Measurements from ENCODE around the gene STX10.

Gene STX10

DNA sequence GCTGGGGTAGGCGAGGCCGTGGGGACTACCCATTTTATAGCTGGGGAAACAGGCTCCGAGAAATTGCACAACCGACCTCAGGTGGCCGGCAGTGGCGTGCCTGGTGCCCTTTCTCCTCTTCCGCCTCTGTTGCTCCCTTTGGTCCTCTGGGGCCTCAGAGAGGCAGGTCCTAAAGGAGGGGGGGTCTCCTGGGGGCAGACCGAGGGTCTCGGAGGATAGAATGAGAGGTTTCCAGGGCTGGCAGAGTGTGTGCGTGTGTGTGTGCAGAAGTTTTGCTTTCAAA is 11.3 kb downstream of the STX10 start:
- DNase-seq, result no peak

DNA sequence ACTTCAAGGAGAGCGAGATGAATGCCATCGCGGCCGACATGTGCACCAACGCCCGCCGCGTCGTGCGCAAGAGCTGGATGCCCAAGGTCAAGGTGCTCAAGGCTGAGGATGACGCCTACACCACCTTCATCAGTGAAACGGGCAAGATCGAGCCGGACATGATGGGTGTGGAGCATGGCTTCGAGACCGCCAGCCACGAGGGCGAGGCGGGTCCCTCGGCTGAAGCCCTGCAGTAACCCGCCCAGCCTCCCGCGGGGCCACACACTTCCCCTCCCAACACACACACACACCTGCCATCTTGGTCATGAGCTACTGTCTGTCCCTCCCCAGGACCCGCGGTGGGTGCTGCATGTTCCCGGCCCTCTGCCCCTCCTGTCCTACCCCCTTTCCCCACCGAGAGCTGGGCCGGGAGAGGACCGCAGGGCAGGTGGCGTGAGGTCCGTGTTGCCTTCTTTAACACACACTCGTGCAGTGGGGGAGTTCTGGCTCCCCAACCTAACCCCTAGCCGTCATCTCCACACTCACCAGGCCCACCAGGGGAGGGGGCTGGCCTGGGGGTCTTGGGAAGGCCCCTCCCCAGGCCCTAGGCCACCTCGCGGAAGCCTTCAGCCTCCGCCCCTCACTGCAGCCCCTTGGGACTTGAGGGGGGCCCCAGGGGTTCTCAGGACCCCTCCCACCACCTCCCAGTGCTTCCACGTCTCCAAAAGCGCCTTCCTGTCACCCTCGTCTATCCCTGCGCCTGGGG is 11.8 kb downstream of the STX10 start:
- DNase-seq, result no peak

DNA sequence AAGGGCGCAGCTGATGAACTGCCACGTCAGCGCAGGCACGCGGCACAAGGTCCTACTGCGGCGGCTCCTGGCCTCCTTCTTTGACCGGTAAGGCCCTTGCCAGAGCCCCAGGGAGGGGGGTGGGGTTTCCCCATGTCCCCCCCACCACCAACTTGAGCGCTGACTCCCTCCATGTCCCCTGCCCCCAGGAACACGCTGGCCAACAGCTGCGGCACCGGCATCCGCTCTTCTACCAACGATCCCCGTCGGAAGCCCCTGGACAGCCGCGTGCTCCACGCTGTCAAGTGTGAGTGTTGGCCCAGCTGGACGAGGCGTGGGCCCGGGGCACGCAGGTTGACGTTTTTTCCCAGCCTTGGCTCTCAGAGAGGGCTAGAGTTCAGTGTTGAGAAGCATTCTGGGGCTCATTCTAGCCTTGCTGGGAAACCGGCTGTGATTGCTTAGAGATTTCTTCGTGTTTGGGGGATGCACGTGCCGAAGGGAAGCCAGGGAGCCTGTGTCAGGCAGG is 12.8 kb downstream of the STX10 start:
- no peak for DNase-seq

- no peak for DNase-seq
These were observed 14.8 kb downstream of the STX10 start for GRCh38 chr19:13135068-13136062.

GRCh38 chr19:13134626-13135025 is 15.5 kb downstream of the STX10 start:
- no peak for DNase-seq

DNA sequence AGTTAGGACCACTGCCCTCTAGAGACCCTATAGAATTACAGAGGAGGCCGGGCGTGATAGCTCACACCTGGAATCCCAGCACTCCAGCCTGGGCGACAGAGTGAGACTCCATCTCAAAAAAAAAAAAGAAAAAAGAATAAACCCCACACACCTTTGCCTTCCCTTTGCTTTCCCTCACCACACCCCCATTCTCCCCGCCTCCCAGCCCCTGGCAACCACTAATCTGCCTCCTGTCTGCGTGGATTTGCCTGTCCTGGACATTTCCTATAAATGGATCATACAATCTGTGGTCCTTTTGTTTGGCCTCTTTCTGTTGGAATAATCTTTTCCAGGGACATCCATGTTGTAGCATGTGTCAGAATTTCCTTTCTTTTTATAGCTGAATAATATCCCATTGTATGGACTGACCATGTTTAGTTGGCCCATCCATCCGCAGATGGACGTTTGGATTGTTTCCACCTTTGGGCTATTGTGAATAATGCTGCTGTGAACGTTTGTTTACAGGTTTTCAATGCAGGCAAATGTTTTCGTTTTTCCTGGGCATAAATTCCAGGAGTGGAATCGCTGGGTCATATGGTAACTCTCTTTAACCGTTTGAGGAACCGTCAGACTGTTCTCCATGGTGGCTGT is 16.8 kb downstream of the STX10 start:
- DNase-seq, result no peak

DNA sequence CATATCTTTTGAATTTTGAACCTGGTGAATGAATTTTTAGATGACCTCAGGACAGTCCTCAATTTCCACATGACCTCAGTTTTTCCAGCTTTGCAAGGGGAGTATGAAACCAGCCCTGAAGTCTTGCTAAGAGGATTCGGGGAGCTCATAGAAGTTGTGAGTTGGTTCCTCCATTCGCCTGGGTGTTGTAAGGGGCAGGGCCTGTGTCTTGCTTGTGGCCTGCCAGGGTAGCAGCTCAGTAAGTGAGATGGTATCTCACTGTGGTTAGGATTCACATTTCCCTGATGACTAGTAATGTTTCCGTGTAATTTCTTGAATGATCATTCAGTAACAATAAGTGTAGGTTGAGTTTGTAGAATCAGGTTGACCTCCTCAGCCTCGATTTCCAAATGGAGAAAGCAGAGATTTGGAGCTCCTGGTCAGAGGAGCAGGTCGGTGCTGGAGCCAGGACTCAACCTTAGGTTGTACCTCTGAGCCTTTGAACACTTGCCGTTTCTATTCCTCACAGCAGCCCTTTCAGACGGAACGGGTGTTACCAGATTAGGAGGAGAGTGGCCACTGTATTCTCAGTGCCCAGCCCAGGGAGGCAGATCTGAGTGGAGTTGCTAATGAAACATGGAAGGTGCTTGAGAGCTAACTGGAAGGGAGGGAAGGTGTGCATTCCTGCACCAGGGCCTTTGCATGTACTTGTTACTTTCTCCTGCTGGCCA is 17.5 kb downstream of the STX10 start:
- DNase-seq, result no peak

DNA sequence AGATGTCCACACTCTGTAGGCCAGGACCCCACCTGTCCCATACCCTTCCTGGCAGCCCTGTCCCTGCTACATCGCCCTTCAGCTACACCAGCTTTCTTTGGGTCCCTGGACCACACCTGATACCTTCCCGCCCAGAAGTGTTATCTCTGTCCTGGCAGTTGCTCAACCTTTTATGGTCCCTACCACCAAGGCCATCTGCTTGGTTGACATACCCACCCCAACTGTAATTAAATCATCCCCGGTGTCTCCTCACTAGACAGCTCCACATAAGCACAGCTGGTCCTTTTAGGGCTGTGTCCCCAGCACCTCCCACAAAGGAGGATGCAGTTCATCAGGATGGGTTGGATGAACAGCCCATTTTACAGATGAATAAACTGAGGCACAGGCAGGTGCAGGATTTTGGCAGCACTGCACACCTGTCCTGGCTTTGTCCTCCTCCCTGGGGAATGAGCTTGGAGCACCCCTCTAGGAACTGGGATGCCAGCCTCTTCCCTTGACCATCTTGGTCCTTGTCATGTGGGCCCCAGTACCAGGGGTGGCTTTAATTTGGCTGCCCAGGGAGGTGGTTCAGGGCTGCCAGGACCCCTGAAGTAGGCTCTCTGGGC is 19.2 kb downstream of the STX10 start:
- DNase-seq, result no peak

GRCh38 chr19:13129384-13129783 is 20.8 kb downstream of the STX10 start:
- DNase-seq, result no peak

GRCh38 chr19:13128583-13128982 is 21.6 kb downstream of the STX10 start:
- DNase-seq, result no peak

DNA sequence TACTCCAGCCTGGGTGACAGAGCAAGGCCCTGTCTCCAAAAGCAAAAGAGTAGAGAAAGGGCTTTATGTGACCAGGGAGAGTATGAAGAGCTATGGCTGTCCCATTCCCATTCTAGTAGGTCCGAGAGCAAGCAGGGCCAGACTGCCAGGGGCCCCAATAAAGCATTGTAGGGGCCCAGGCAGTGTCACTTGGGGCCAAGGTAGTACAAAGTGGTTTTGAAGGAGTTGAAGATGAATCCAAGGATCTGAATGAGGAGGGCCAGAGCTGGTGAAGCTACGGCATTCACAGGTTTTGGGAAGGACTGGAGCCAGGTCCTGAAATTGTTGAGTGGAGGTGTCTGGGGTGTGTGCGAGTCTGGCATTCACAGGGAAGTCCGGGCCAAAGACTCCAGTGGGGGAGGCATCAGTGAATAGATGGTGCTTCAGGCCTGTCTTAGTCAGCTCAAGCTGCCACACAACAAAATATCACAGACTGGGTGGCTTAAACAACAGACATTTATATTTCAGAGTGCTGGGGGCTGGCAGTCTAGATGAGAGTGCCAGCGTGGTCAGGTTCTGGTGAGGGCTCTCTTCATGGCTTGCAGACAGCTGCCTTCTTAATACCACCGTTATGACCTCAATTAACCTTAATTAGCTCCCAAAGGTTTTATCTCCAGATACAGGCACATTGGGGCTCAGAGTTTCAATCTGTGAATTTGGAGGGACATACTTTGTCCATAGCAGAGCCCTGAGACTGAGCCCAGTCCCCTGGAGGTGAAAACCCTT is 22.2 kb downstream of the STX10 start:
- no peak for DNase-seq

DNA sequence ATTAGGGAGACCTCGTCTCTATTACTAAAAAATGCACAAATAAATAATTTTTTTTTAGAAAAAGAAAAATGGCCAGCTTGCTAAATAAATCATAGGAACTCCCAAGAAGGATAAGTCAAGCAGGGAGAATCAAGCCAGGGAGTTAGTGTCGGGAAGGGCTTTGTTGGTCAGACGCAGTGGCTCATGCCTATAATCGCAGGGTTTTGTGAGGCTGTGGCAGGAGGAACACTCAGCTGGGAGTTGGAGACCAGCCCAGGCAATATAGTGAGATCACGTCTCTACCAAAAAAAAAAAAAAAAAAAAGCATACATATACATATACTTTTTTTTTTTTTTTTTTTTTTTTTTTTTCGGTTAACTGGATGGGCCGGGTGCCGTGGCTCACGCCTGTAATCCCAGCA is 23.1 kb downstream of the STX10 start:
- no peak for DNase-seq

GRCh38 chr19:13122980-13123957 is 26.9 kb downstream of the STX10 start:
- DNase-seq, result no peak

DNA sequence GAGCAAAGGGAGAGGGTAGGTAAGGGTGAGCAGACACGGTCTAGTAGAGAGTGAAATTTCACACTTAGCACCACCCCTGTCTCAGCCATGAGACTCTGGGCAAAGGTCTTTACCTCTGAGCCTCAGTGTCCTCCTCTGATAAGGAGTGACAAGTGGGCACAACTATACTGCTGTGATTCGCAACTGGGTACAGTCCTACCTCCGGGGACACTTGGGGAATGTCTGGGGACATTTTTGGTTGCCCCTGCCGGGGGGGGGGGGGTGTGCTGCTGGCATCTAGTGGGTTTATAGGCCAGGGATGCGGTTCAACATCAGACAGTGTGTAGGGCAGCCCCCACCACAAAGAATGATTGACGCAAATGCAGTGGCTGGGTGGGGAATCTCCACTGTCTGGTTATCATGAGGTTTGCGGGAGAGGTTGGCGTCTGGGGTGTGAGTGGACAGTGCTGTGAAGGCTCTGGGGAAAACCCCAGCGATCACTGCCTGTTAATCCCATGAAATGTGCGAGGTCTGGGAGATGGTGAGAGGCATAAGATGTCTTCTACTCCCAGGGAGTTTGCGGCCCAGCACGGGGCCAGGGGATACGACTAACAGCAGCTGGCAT is 27.8 kb downstream of the STX10 start:
- peak; percentile 33 for DNase-seq

GRCh38 chr19:13121551-13122274 is 28.5 kb downstream of the STX10 start:
- DNase-seq, result peak; percentile 25

DNA sequence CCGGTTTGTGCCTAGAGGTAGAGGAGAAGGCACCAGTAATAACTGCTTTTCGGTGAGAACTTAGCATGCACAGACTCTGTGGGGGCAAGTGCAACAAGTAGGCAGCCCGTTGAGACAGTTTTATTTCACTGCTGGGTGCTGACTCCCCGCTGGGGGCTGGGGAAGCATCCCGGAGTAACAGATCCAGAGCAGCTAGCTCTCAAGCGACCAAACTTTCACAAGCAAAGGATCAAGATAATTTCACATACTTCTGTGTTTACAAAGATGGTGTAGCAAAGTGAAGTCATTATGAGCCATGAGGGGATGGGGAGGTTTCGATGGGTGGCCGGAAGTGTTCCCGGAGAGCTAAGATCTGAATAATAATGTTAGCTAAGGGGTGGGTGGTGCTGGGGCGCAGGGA is 29.4 kb downstream of the STX10 start:
- DNase-seq, result no peak

DNA sequence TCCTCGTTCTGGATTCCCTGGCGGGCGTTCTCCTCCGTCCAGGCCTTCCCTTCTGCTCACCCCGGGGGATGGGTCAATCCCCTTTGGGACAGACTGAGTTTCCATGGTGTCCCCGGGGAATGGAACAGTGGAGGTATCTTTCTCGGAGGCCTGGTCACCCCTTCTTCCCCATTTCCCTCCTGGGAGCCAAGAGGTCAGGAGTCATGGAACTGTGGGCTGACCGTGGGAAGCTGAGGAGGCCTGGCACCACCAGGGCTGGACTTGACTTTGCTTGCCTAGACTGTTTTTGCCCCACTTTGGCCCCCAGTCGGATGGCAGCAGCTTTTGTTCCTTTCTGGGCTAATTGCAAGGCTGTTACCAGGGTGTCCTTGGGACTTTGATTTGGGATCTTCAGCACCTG is 30.1 kb downstream of the STX10 start:
- no peak for DNase-seq

- no peak for DNase-seq
These were observed 30.5 kb downstream of the STX10 start for GRCh38 chr19:13119627-13120026.

Data from CD4-positive, alpha-beta T cell treated with Interleukin-15 for 1 hour (primary cell).